H9 (cell line): ENCODE data around the gene AP3S1. TPM values are rescaled to one million over a fixed set of nuclear protein-coding genes. Genes with fewer than 3 reads are reported as not detected.

Experiments
- DNase-seq: peaks from one replicate; pipeline ENCODE4 v3.0.0-alpha.2; 2017
- H2AFZ ChIP-seq: one replicate; pipeline ENCODE4 v1.6.1; 2013; ENCODE audit warnings: mild to moderate bottlenecking, low read length, control low read depth, moderate library complexity
- H2AK5ac ChIP-seq: 2 replicates; pipeline ENCODE4 v1.6.1; 2013; ENCODE audit warnings: low read length, control low read depth, mixed read lengths; ENCODE audit not compliant: insufficient read length
- H2BK120ac ChIP-seq: one replicate; pipeline ENCODE4 v1.6.1; 2013; ENCODE audit warnings: low read depth, mild to moderate bottlenecking, low read length, control low read depth, inconsistent platforms; ENCODE audit not compliant: poor library complexity, severe bottlenecking
- H2BK12ac ChIP-seq: 2 replicates; pipeline ENCODE4 v1.6.1; 2013; ENCODE audit warnings: low read length, control low read depth, mixed read lengths, low read depth; ENCODE audit not compliant: insufficient read length
- H2BK15ac ChIP-seq: 2 replicates; pipeline ENCODE4 v1.6.1; 2013; ENCODE audit warnings: low read depth, low read length, control low read depth
- H2BK20ac ChIP-seq: one replicate; pipeline ENCODE4 v1.6.1; 2013; ENCODE audit warnings: low read depth, mild to moderate bottlenecking, low read length, control low read depth, inconsistent platforms; ENCODE audit not compliant: poor library complexity, severe bottlenecking
- H2BK5ac ChIP-seq: 2 replicates; pipeline ENCODE4 v1.6.1; 2013; ENCODE audit warnings: low read length, control low read depth, mixed read lengths; ENCODE audit not compliant: insufficient read length
- H3K14ac ChIP-seq: 2 replicates; pipeline ENCODE4 v1.6.1; 2013; ENCODE audit warnings: low read length, control low read depth; ENCODE audit not compliant: insufficient read depth
- H3K18ac ChIP-seq: 2 replicates; pipeline ENCODE4 v1.6.1; 2013; ENCODE audit warnings: low read depth, mild to moderate bottlenecking, mixed read lengths, low read length, control low read depth; ENCODE audit not compliant: insufficient read length
- H3K23ac ChIP-seq: 2 replicates; pipeline ENCODE4 v1.6.1; 2013; ENCODE audit warnings: low read length, control low read depth, mixed read lengths, low read depth; ENCODE audit not compliant: insufficient read length
- H3K23me2 ChIP-seq: 2 replicates; pipeline ENCODE4 v1.6.1; 2013; ENCODE audit warnings: low read depth, mild to moderate bottlenecking, mixed read lengths, low read length, control low read depth; ENCODE audit not compliant: insufficient read length, poor library complexity, severe bottlenecking
- H3K27ac ChIP-seq: 2 replicates; pipeline ENCODE4 v1.5.1; 2013; ENCODE audit warnings: low read length, control low read depth, mixed read lengths, low read depth; ENCODE audit not compliant: insufficient read length
- H3K27me3 ChIP-seq: 2 replicates; pipeline ENCODE4 v1.6.1; 2013; ENCODE audit warnings: low read length, control low read depth, inconsistent platforms; ENCODE audit not compliant: insufficient read depth
- H3K4ac ChIP-seq: 2 replicates; pipeline ENCODE4 v1.6.1; 2013; ENCODE audit warnings: low read depth, mild to moderate bottlenecking, control low read depth, inconsistent platforms, low read length, moderate library complexity
- H3K4me1 ChIP-seq: 2 replicates; pipeline ENCODE4 v1.6.1; 2013; ENCODE audit warnings: low read length, control low read depth, inconsistent platforms; ENCODE audit not compliant: insufficient read depth
- H3K4me2 ChIP-seq: 2 replicates; pipeline ENCODE4 v1.6.1; 2013; ENCODE audit warnings: low read length, control low read depth, mixed read lengths; ENCODE audit not compliant: insufficient read length, insufficient read depth
- H3K56ac ChIP-seq: 2 replicates; pipeline ENCODE4 v1.6.1; 2013; ENCODE audit warnings: low read depth, mild to moderate bottlenecking, mixed read lengths, low read length, control low read depth; ENCODE audit not compliant: insufficient read length
- H3K79me1 ChIP-seq: 2 replicates; pipeline ENCODE4 v1.6.1; 2013; ENCODE audit warnings: low read depth, mild to moderate bottlenecking, moderate library complexity, low read length, control low read depth, inconsistent platforms; ENCODE audit not compliant: insufficient read depth, poor library complexity, severe bottlenecking
- H3K79me2 ChIP-seq: 2 replicates; pipeline ENCODE4 v1.6.1; 2013; ENCODE audit warnings: low read length, control low read depth, inconsistent platforms; ENCODE audit not compliant: insufficient read depth
- H3K9ac ChIP-seq: 2 replicates; pipeline ENCODE4 v1.6.1; 2013; ENCODE audit warnings: low read length, control low read depth, mixed read lengths; ENCODE audit not compliant: insufficient read length; ENCODE audit errors: extremely low read depth
- H3K9me3 ChIP-seq: one replicate; pipeline ENCODE4 v1.6.1; 2013; ENCODE audit warnings: low read depth, low read length, inconsistent platforms; ENCODE audit not compliant: control insufficient read depth
- H3T11ph ChIP-seq: one replicate; pipeline ENCODE4 v1.6.1; 2013; ENCODE audit warnings: mild to moderate bottlenecking, low read length, control low read depth, inconsistent platforms
- H4K20me1 ChIP-seq: one replicate; pipeline ENCODE4 v1.6.1; 2013; ENCODE audit not compliant: control insufficient read depth, insufficient read length, insufficient read depth
- H4K5ac ChIP-seq: 2 replicates; pipeline ENCODE4 v1.6.1; 2013; ENCODE audit warnings: low read depth, mild to moderate bottlenecking, mixed read lengths, low read length, control low read depth; ENCODE audit not compliant: insufficient read length
- H4K8ac ChIP-seq: replicated peaks from 2 replicates; pipeline ENCODE4 v1.6.1; 2013; ENCODE audit warnings: low read length, control low read depth, mixed read lengths, low read depth; ENCODE audit not compliant: insufficient read length
- H4K91ac ChIP-seq: 2 replicates; pipeline ENCODE4 v1.6.1; 2013; ENCODE audit warnings: low read depth, mild to moderate bottlenecking, moderate library complexity, mixed read lengths, low read length, control low read depth; ENCODE audit not compliant: insufficient read length
- H3K27ac Mint-ChIP-seq, 3 experiments: 2 replicates in 2 of 3; 3 replicates in 1 of 3; pipeline ENCODE4 v1.8.0; 2020 to 2021; ENCODE audit warnings: mixed read lengths in 3 of 3, mild to moderate bottlenecking in 1 of 3, moderate library complexity in 1 of 3
- H3K27me3 Mint-ChIP-seq: 2 replicates; pipeline ENCODE4 v1.8.0; 2021; ENCODE audit warnings: low read depth, mild to moderate bottlenecking, moderate library complexity, mixed read lengths
- H3K36me3 Mint-ChIP-seq, 3 experiments: 2 replicates in 2 of 3; 3 replicates in 1 of 3; pipeline ENCODE4 v1.8.0; 2020 to 2021; ENCODE audit warnings: low read depth in 3 of 3, mixed read lengths in 3 of 3; ENCODE audit not compliant: insufficient read depth in 1 of 3
- H3K4me1 Mint-ChIP-seq, 2 experiments: 2 replicates each; pipeline ENCODE4 v1.8.0; 2020; ENCODE audit warnings: mixed read lengths in 2 of 2
- H3K4me3 Mint-ChIP-seq, 2 experiments: 2 replicates in 1 of 2; 3 replicates in 1 of 2; pipeline ENCODE4 v1.8.0; 2020 to 2021; ENCODE audit warnings: mild to moderate bottlenecking in 2 of 2, mixed read lengths in 2 of 2, moderate library complexity in 1 of 2
- H3K9me3 Mint-ChIP-seq, 2 experiments: 2 replicates in 1 of 2; 3 replicates in 1 of 2; pipeline ENCODE4 v1.8.0; 2020; ENCODE audit warnings: mild to moderate bottlenecking in 2 of 2, mixed read lengths in 2 of 2, moderate library complexity in 1 of 2
- WGBS: extraction: QIAGEN DNeasy Blood & Tissue Kit; methylation state at CpG from one replicate; pipeline ENCODE4 v1.1.7; 2013; ENCODE audit warnings: missing lambda C conversion rate, low lambda C conversion rate, mixed read lengths; ENCODE audit not compliant: insufficient read length; ENCODE audit errors: extremely low coverage; 5-methylcytosine and 5-hydroxymethylcytosine counted together
- total RNA-seq: library from RNA; stranded (reverse); gene quantifications from 2 replicates; pipeline ENCODE4 v1.2.1, GENCODE V29; 2021
- TF ChIP-seq, protein P1 (sequence below): fragments of 200-600 bp; sonication (generic); conservative IDR thresholded peaks from 3 replicates; pipeline ENCODE4 v1.8.0; 2021; ENCODE audit warnings: antibody characterized with exemption, mild to moderate bottlenecking

Gene AP3S1
- total RNA-seq, 1 experiment from 2014 or later = 78.4 TPM

GRCh38 chr5:115801152-115801551, 40.6 kb upstream of the AP3S1 start:
- Histone ChIP-seq H2AFZ (no peak overlapping the region), H3K79me1 (no peaks in the 10 kb centered on the region), H3K9me3 (no peaks in the 10 kb centered on the region), H3K27ac (no peak overlapping the region), H3K9ac (no peak overlapping the region), H3K56ac (no peak overlapping the region), H2BK15ac (no peak overlapping the region), H4K20me1 (no peaks in the 10 kb centered on the region), H4K8ac (no peak overlapping the region), H2AK5ac (no peak overlapping the region), H3K4me1 (no peaks in the 10 kb centered on the region), H4K91ac (no peak overlapping the region), H3K4ac (no peak overlapping the region), H3K23me2 (no peaks in the 10 kb centered on the region), H2BK120ac (no peak overlapping the region), H2BK12ac (no peak overlapping the region), H3K23ac (no peak overlapping the region), H4K5ac (no peak overlapping the region), H3K18ac (no peak overlapping the region), H3K79me2 (no peaks in the 10 kb centered on the region), H3K14ac (no peak overlapping the region), H3K4me2 (no peak overlapping the region), H2BK5ac (no peak overlapping the region), H3K27me3 (no peaks in the 10 kb centered on the region), H2BK20ac (no peak overlapping the region), H3T11ph (no peak overlapping the region)
- no peaks in the 10 kb centered on the region for H3K9me3 Mint-ChIP-seq
- H3K27me3 Mint-ChIP-seq = no peaks in the 10 kb centered on the region
- peaks cover 2 to 11% (median 5%) of the 10 kb centered on the region in 3 experiments; a peak in 4 of 7 replicates for H3K36me3 Mint-ChIP-seq
- no peak for DNase-seq
- WGBS = no CpG with 5 or more reads among the region's 2 CpGs
- H3K27ac Mint-ChIP-seq = no peak overlapping the region
- TF ChIP-seq, protein P1, sequence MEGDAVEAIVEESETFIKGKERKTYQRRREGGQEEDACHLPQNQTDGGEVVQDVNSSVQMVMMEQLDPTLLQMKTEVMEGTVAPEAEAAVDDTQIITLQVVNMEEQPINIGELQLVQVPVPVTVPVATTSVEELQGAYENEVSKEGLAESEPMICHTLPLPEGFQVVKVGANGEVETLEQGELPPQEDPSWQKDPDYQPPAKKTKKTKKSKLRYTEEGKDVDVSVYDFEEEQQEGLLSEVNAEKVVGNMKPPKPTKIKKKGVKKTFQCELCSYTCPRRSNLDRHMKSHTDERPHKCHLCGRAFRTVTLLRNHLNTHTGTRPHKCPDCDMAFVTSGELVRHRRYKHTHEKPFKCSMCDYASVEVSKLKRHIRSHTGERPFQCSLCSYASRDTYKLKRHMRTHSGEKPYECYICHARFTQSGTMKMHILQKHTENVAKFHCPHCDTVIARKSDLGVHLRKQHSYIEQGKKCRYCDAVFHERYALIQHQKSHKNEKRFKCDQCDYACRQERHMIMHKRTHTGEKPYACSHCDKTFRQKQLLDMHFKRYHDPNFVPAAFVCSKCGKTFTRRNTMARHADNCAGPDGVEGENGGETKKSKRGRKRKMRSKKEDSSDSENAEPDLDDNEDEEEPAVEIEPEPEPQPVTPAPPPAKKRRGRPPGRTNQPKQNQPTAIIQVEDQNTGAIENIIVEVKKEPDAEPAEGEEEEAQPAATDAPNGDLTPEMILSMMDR = no peak
- peaks cover under 1% of the 10 kb centered on the region in 2 experiments; a peak in 3 of 4 replicates for H3K4me1 Mint-ChIP-seq
- H3K4me3 Mint-ChIP-seq = no peak overlapping the region
